Kidney (tissue), 14 donors: ENCODE data around the gene LAMA1. TPM values are rescaled to one million over a fixed set of nuclear protein-coding genes. Genes with fewer than 3 reads are reported as not detected.
"Not testable (repeated sequence)": the region's sequence is repeated elsewhere in the genome, so short reads cannot be mapped to it uniquely, and the experiment has no call there.

Experiments
- DNase-seq, 5 donors: peaks; one replicate each; pipeline ENCODE4 v3.0.0-alpha.2; 2013 to 2020
- FAIRE-seq: peaks from 2 replicates; lab custom pipeline; 2012; peaks lifted over from hg19 to GRCh38; lab: Jason Lieb, UNC
- H3K27ac ChIP-seq, 2 donors: one replicate each; pipeline ENCODE4 v1.7.0; 2013; ENCODE audit warnings: low read depth in 2 of 2, low read length in 2 of 2, inconsistent platforms in 1 of 2
- H3K27me3 ChIP-seq: one replicate; pipeline ENCODE4 v1.7.1; 2013; ENCODE audit warnings: low read length, inconsistent platforms; ENCODE audit not compliant: control insufficient read depth, insufficient read depth
- H3K36me3 ChIP-seq, 3 donors: one replicate each; pipeline versions ENCODE4 v1.7.0 to v1.7.1; 2013; ENCODE audit warnings: low read length in 3 of 3, control low read depth in 1 of 3, inconsistent platforms in 1 of 3; ENCODE audit not compliant: insufficient read depth in 3 of 3, control insufficient read depth in 2 of 3
- H3K4me1 ChIP-seq, 3 donors: one replicate each; pipeline versions ENCODE4 v1.7.0 to v1.7.1; 2013; ENCODE audit warnings: low read length in 3 of 3, inconsistent platforms in 1 of 3, low read depth in 1 of 3; ENCODE audit not compliant: control insufficient read depth in 2 of 3, insufficient read depth in 2 of 3
- H3K4me3 ChIP-seq, 3 donors: one replicate each; pipeline versions ENCODE4 v1.7.0 to v1.8.1; 2013; ENCODE audit warnings: low read length in 3 of 3, control low read depth in 1 of 3, inconsistent platforms in 1 of 3
- H3K9ac ChIP-seq, 3 donors: one replicate each; pipeline versions ENCODE4 v1.7.0 to v1.7.1; 2013; ENCODE audit warnings: low read length in 3 of 3, control low read depth in 1 of 3, inconsistent platforms in 1 of 3
- H3K9me3 ChIP-seq, 3 donors: one replicate each; pipeline versions ENCODE4 v1.7.0 to v1.7.1; 2013; ENCODE audit warnings: low read length in 3 of 3, control low read depth in 1 of 3, inconsistent platforms in 1 of 3; ENCODE audit not compliant: control insufficient read depth in 2 of 3, insufficient read depth in 1 of 3
- CTCF ChIP-seq: IDR thresholded peaks from 3 replicates; pipeline ENCODE4 v1.5.1; 2012; ENCODE audit warnings: mild to moderate bottlenecking, moderate library complexity, borderline replicate concordance; ENCODE audit not compliant: insufficient read depth; ENCODE audit errors: extremely low read depth
- intact Hi-C: fragments of 100-400 bp; cut with DNase I; formaldehyde crosslinking; loops from one replicate; pipeline ENCODE4 v1.11.1; 2022
- polyA plus RNA-seq: library from polyadenylated mRNA; stranded (reverse); fragments of 350-450 nt; fragmentation: Illumina TruSeq; extraction: RNeasy Lipid Tissue Mini Kit (QIAGEN cat#74804); gene quantifications from one replicate; pipeline ENCODE4 v1.2.3, GENCODE V29; 2014; ENCODE audit warnings: low read depth, low replicate concordance; ENCODE audit not compliant: insufficient read depth
- total RNA-seq: library from RNA; stranded (reverse); fragmentation: NEBNext Ultra II Directional; extraction: Animal tissue kit (Norgen Biotek cat#: 25700); gene quantifications from one replicate; pipeline ENCODE4 v1.2.1, GENCODE V29; 2021
- donor health status: control.
- donor health status: control.
- donor health status: control.
- donor health status: control.
- donor health status: control.
- donor health status: DM: yes; HTN: yes; CAD: no.
- donor health status: Normal renal cell carcinoma (clear cell type).

The LAMA1 gene
- total and polyA plus RNA-seq, 2 donors from 2014 or later, result 10.7 to 14.1 TPM

- no peak overlapping the region for H3K4me3 ChIP-seq
- TF ChIP-seq CTCF, result no peak
- H3K36me3 ChIP-seq, result no peaks in the 10 kb centered on the region
- intact Hi-C loops, result no loop called here
- H3K9ac ChIP-seq, result no peak overlapping the region
- FAIRE-seq (no peak), DNase-seq (no peak)
- H3K9me3 ChIP-seq, result no peaks in the 10 kb centered on the region
- H3K27ac ChIP-seq, result no peak overlapping the region
- no peaks in the 10 kb centered on the region for H3K27me3 ChIP-seq
- H3K4me1 ChIP-seq, result no peaks in the 10 kb centered on the region
Observed at GRCh38 chr18:7146067-7146466, 28.5 kb upstream of the LAMA1 start.

GRCh38 chr18:7144921-7145320 is 27.3 kb upstream of the LAMA1 start:
- H3K4me3 ChIP-seq, H3K4me1 ChIP-seq, intact Hi-C loops, DNase-seq, H3K9ac ChIP-seq, H3K27ac ChIP-seq, FAIRE-seq, H3K36me3 ChIP-seq, H3K9me3 ChIP-seq, H3K27me3 ChIP-seq: not testable (repeated sequence)

- no peak overlapping the region for H3K27ac ChIP-seq
- no peak overlapping the region for H3K9ac ChIP-seq
- intact Hi-C loops, result no loop called here
- H3K36me3 ChIP-seq, result no peaks in the 10 kb centered on the region
- no peak for TF ChIP-seq CTCF
- FAIRE-seq (no peak), DNase-seq (no peak)
- H3K9me3 ChIP-seq, result no peaks in the 10 kb centered on the region
- no peaks in the 10 kb centered on the region for H3K4me1 ChIP-seq
- no peaks in the 10 kb centered on the region for H3K27me3 ChIP-seq
- no peak overlapping the region for H3K4me3 ChIP-seq
Observed at GRCh38 chr18:7141287-7141686, 23.7 kb upstream of the LAMA1 start.

GRCh38 chr18:7139409-7139808 is 21.8 kb upstream of the LAMA1 start:
- DNase-seq (no peak), FAIRE-seq (no peak)
- intact Hi-C loops, result no loop called here
- Histone ChIP-seq H3K36me3 (no peaks in the 10 kb centered on the region), H3K4me1 (no peaks in the 10 kb centered on the region), H3K27me3 (no peaks in the 10 kb centered on the region), H3K27ac (no peak overlapping the region), H3K9ac (no peak overlapping the region), H3K9me3 (no peaks in the 10 kb centered on the region), H3K4me3 (no peak overlapping the region)
- no peak for TF ChIP-seq CTCF
